NOMO-1 treated with DMSO at 0.1 percent for 48 hours (cell line): ENCODE results near the gene FRS2.

Experiments used
- DNase-seq: peaks from one replicate; lab custom pipeline; 2025; ENCODE audit not compliant: unreplicated experiment; lab: John Stamatoyannopoulos, UW

The FRS2 gene

GRCh38 chr12:69459477-69459876 is 10.7 kb upstream of the FRS2 start:
- DNase-seq = no peak

- DNase-seq = peak; percentile 89
Observed at GRCh38 chr12:69464428-69464827, 5.8 kb upstream of the FRS2 start.

- DNase-seq = no peak
Observed at GRCh38 chr12:69466867-69467266, 3.3 kb upstream of the FRS2 start.

- DNase-seq = peak; percentile 87
Observed at GRCh38 chr12:69467366-69467765, 2.8 kb upstream of the FRS2 start.

GRCh38 chr12:69468237-69469026 is 1.8 kb upstream of the FRS2 start:
- no peak for DNase-seq

- no peak for DNase-seq
Observed at GRCh38 chr12:69469854-69470188, 367 bp upstream of the FRS2 start.

- DNase-seq = no peak
Observed at GRCh38 chr12:69471076-69471430, 865 bp downstream of the FRS2 start.

GRCh38 chr12:69471667-69472385 is 1.6 kb downstream of the FRS2 start:
- DNase-seq = no peak

- DNase-seq = no peak
Observed at GRCh38 chr12:69473262-69473661, 3.1 kb downstream of the FRS2 start.

- no peak for DNase-seq
Observed at GRCh38 chr12:69474456-69474855, 4.3 kb downstream of the FRS2 start.

- no peak for DNase-seq
Observed at GRCh38 chr12:69475237-69475975, 5.2 kb downstream of the FRS2 start.

GRCh38 chr12:69476276-69477017 is 6.3 kb downstream of the FRS2 start:
- DNase-seq = no peak

GRCh38 chr12:69479675-69480074 is 9.5 kb downstream of the FRS2 start:
- DNase-seq = no peak

GRCh38 chr12:69480698-69481097 is 10.5 kb downstream of the FRS2 start:
- no peak for DNase-seq

- DNase-seq = no peak
Observed at GRCh38 chr12:69481133-69481532, 10.9 kb downstream of the FRS2 start.

- no peak for DNase-seq
Observed at GRCh38 chr12:69483700-69484099, 13.5 kb downstream of the FRS2 start.

GRCh38 chr12:69484428-69484827 is 14.2 kb downstream of the FRS2 start:
- DNase-seq = no peak

GRCh38 chr12:69490920-69491643 is 20.9 kb downstream of the FRS2 start:
- DNase-seq = no peak

GRCh38 chr12:69492739-69493138 is 22.6 kb downstream of the FRS2 start:
- no peak for DNase-seq

- no peak for DNase-seq
Observed at GRCh38 chr12:69495071-69495470, 24.9 kb downstream of the FRS2 start.
